HFF-Myc (cell line): ENCODE results near the gene TRPV2.

Experiments
- DNase-seq: peaks from one replicate; pipeline ENCODE4 v3.0.0-alpha.2; 2011; ENCODE audit warnings: low read depth; ENCODE audit errors: extremely low read depth
- H3K4me3 ChIP-seq: replicated peaks from 2 replicates; pipeline ENCODE4 v1.5.1; 2011; ENCODE audit warnings: low read depth, mild to moderate bottlenecking, control low read depth, low read length
- TF ChIP-seq, protein P1 (sequence below): IDR thresholded peaks from 2 replicates; pipeline ENCODE4 v1.5.1; 2012; ENCODE audit warnings: mild to moderate bottlenecking, low read depth, low read length, control low read depth; ENCODE audit errors: missing control alignments

Gene TRPV2

DNA sequence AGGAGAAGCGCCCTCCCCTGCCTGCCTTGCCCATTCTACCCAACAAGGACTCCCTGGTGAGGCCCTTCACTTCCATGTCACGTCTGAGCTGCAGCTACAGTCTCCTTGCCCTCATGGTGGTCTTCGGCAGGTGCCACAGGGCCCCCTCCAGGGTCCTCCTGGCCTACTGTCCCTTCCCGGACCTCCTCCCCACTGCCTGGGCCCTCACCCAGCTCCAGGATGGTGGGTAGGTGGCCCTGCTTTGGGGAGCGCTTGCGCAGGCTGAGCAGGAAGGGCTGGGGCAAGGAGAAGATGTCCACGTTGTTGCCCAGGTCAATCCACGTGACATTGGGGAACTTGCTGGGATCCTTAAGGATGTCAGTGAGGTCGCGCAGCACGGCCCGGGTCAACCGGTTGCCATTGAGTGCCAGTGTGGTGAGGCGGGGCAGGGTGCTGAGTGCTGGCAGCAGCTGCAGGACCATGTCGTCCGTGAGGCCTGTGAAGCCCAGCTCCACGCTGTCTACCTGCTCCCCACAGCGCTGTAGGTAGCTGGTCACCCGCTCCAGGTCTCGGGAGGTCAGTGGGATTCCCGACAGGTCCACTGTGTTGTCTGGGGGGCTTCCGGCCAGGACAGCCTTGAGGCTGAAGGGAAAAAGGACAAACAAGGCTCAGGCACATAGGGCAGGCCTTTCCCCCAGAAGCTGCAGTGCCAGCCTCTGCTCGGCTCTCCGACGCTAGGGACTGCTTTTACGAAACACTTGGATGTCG is 28.3 kb downstream of the TRPV2 start:
- no peak for DNase-seq
- TF ChIP-seq, protein P1, sequence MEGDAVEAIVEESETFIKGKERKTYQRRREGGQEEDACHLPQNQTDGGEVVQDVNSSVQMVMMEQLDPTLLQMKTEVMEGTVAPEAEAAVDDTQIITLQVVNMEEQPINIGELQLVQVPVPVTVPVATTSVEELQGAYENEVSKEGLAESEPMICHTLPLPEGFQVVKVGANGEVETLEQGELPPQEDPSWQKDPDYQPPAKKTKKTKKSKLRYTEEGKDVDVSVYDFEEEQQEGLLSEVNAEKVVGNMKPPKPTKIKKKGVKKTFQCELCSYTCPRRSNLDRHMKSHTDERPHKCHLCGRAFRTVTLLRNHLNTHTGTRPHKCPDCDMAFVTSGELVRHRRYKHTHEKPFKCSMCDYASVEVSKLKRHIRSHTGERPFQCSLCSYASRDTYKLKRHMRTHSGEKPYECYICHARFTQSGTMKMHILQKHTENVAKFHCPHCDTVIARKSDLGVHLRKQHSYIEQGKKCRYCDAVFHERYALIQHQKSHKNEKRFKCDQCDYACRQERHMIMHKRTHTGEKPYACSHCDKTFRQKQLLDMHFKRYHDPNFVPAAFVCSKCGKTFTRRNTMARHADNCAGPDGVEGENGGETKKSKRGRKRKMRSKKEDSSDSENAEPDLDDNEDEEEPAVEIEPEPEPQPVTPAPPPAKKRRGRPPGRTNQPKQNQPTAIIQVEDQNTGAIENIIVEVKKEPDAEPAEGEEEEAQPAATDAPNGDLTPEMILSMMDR: no peak
- no peak overlapping the region for H3K4me3 ChIP-seq

- no peak for DNase-seq
- TF ChIP-seq, protein P1: no peak
Measured at GRCh38 chr17:16444258-16444886, 29.0 kb downstream of the TRPV2 start.

GRCh38 chr17:16446338-16446983 is 31.1 kb downstream of the TRPV2 start:
- no peak for DNase-seq
- TF ChIP-seq, protein P1: peak; percentile 10

More at GRCh38 chr17:16444258-16444886, 29.0 kb downstream of the TRPV2 start:
- no peak overlapping the region for H3K4me3 ChIP-seq

DNA sequence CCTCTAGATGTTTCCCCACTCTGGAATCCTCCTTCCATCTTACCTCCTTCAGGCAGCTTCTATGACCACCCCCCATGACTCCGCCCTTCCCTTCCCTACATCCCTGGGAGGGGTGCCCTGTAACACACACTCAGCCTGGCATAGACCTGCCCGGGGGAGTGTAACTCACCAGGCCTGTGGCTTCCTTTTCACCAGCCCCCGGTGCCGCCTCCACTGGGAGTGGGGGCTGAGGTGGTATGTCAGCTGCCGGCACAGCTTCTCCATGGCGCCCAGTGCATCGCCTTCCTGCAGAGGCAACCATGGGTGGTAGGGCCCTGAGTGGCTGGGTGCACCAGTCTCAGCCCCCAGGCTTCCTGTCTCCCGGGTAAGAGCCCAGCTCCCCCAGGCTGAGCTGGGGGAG is 32.3 kb downstream of the TRPV2 start:
- DNase-seq: no peak
- no peak overlapping the region for H3K4me3 ChIP-seq
- TF ChIP-seq, protein P1: no peak

More at GRCh38 chr17:16446338-16446983, 31.1 kb downstream of the TRPV2 start:
- no peak overlapping the region for H3K4me3 ChIP-seq

DNA sequence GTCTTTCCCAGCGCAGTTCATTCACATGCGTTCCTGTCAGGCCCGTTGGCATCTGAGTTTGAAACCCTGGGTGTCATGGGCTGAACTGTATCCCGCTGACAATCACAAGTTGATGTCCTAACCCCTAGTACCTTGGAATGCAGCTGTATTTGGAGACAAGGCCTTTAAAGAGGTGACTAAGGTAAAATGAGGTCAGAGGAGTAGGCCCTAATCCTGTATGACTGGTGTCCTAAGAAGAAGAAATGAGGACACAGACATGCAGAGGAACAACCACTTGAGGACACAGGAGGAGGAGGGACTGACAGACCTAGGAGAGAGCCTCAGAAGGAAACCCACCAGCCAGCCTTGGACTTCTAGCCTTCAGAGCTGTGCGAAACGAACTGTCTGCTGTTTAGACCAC is 33.1 kb downstream of the TRPV2 start:
- TF ChIP-seq, protein P1: no peak
- H3K4me3 ChIP-seq: no peak overlapping the region
- DNase-seq: no peak

DNA sequence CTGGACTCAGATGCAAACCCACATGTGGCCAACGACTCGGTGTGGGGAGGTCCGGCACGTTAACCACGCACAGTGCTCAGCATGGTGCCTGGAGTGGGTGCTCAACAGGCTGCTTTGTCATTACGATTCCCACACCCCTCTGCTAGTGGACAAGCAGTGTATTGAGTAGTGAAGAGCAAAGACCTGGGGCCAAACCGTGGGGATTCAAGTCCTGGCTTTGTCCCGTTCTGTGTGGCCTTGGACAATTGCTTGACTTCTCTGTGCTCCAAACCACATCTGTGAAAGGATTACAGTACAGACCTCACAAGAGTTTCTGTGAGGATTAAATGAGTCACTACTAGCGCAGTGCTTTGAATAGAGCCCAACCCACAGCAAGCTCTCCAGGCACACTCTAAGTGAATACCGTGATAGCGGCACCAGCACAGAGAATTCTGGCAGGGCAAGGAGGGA is 33.8 kb downstream of the TRPV2 start:
- DNase-seq: no peak
- no peak overlapping the region for H3K4me3 ChIP-seq
- TF ChIP-seq, protein P1: no peak
